ENCODE results near the gene ASIP.
A peak's percentile ranks its signal among the peaks of the same experiment; 100 is the strongest.

The ASIP gene

GRCh38 chr20:34309691-34310090, 68.5 kb downstream of the ASIP start:
- DNase-seq = no peak
- H3K9me3 Mint-ChIP-seq = no peaks in the 10 kb centered on the region
- no peak overlapping the region for H3K4me3 Mint-ChIP-seq
- H3K27ac Mint-ChIP-seq = no peak overlapping the region
- H3K4me1 Mint-ChIP-seq = peaks cover 18% of the 10 kb centered on the region
- ATAC-seq = no peak
- H3K27me3 Mint-ChIP-seq = peaks cover 26% of the 10 kb centered on the region

- Mint-ChIP-seq H3K4me3 (no peak overlapping the region), H3K9me3 (no peaks in the 10 kb centered on the region), H3K27ac (no peak overlapping the region), H3K27me3 (peaks cover 26% of the 10 kb centered on the region), H3K4me1 (peaks cover 18% of the 10 kb centered on the region)
- ATAC-seq (no peak), DNase-seq (no peak)
These were observed 69.4 kb downstream of the ASIP start for GRCh38 chr20:34310481-34311117.

GRCh38 chr20:34311118-34312023, 70.1 kb downstream of the ASIP start:
- ATAC-seq = peak; percentile 2
- Mint-ChIP-seq H3K4me3 (peak overlapping the region; percentile 29 to 75), H3K27me3 (peaks cover 26% of the 10 kb centered on the region)

GRCh38 chr20:34312024-34312460, 70.8 kb downstream of the ASIP start:
- H3K27ac Mint-ChIP-seq = no peak overlapping the region
- no peak for DNase-seq
- peaks cover 26% of the 10 kb centered on the region for H3K27me3 Mint-ChIP-seq
- H3K4me1 Mint-ChIP-seq = peaks cover 18% of the 10 kb centered on the region
- peak overlapping the region; percentile 29 to 75 for H3K4me3 Mint-ChIP-seq
- peak; percentile 27 for ATAC-seq
- no peaks in the 10 kb centered on the region for H3K9me3 Mint-ChIP-seq

More at GRCh38 chr20:34311118-34312023, 70.1 kb downstream of the ASIP start:
- Mint-ChIP-seq H3K27ac (no peak overlapping the region), H3K9me3 (no peaks in the 10 kb centered on the region), H3K4me1 (peaks cover 18% of the 10 kb centered on the region)
- DNase-seq = peak in 1 of 2 donors; percentile 7

- Mint-ChIP-seq H3K4me3 (peak overlapping the region; percentile 12 to 75), H3K27me3 (peaks cover 26% of the 10 kb centered on the region), H3K9me3 (no peaks in the 10 kb centered on the region), H3K27ac (no peak overlapping the region), H3K4me1 (peaks cover 18% of the 10 kb centered on the region)
- DNase-seq (peak; percentile 85 to 90), ATAC-seq (peak; percentile 99)
These were observed 71.5 kb downstream of the ASIP start for GRCh38 chr20:34312544-34313217.

GRCh38 chr20:34315236-34315635, 74.0 kb downstream of the ASIP start:
- DNase-seq (no peak), ATAC-seq (no peak)
- H3K9me3 Mint-ChIP-seq = no peaks in the 10 kb centered on the region
- H3K4me1 Mint-ChIP-seq = peaks cover 18% of the 10 kb centered on the region
- no peak overlapping the region for H3K27ac Mint-ChIP-seq
- H3K27me3 Mint-ChIP-seq = peaks cover 30% of the 10 kb centered on the region
- no peak overlapping the region for H3K4me3 Mint-ChIP-seq

GRCh38 chr20:34316196-34316814, 75.1 kb downstream of the ASIP start:
- Mint-ChIP-seq H3K9me3 (no peaks in the 10 kb centered on the region), H3K27ac (no peak overlapping the region), H3K27me3 (peaks cover 32% of the 10 kb centered on the region), H3K4me1 (peaks cover 18% of the 10 kb centered on the region), H3K4me3 (no peak overlapping the region)
- DNase-seq (no peak), ATAC-seq (no peak)
